Suprapubic skin (tissue), 4 donors: ENCODE data around the gene GH1. TPM values are rescaled to one million over a fixed set of nuclear protein-coding genes. Genes with fewer than 3 reads are reported as not detected.

Experiments used
- DNase-seq, 2 donors: peaks; one replicate each; pipeline ENCODE4 v3.0.0-alpha.2; 2019; ENCODE audit warnings: low spot score in 2 of 2
- H3K27ac ChIP-seq: fragments of 200-600 bp; sonication (generic); one replicate; pipeline ENCODE4 v1.5.1; 2019
- H3K27me3 ChIP-seq: fragments of 200-600 bp; sonication (generic); one replicate; pipeline ENCODE4 v1.5.1; 2019
- H3K36me3 ChIP-seq: fragments of 200-600 bp; sonication (generic); one replicate; pipeline ENCODE4 v1.5.1; 2019
- H3K4me1 ChIP-seq: fragments of 200-600 bp; sonication (generic); one replicate; pipeline ENCODE4 v1.5.1; 2019
- H3K4me3 ChIP-seq: fragments of 200-600 bp; sonication (generic); one replicate; pipeline ENCODE4 v1.5.1; 2019; ENCODE audit warnings: mild to moderate bottlenecking
- H3K9me3 ChIP-seq: fragments of 200-600 bp; sonication (generic); one replicate; pipeline ENCODE4 v1.5.1; 2019
- EP300 ChIP-seq: sonication (generic); formaldehyde crosslinking; IDR thresholded peaks from one replicate; pipeline ENCODE4 v1.6.1; 2017; ENCODE audit warnings: antibody characterized with exemption
- POLR2A ChIP-seq, 2 donors: fragments of 450-650 bp; IDR thresholded peaks; one replicate each; pipeline ENCODE4 v1.6.1; 2017; ENCODE audit warnings: antibody characterized with exemption in 2 of 2, mild to moderate bottlenecking in 2 of 2, moderate library complexity in 2 of 2
- POLR2AphosphoS5 ChIP-seq, 3 donors: sonication (generic); formaldehyde crosslinking; IDR thresholded peaks; one replicate each; pipeline ENCODE4 v1.6.1; 2017; ENCODE audit warnings: antibody characterized with exemption in 3 of 3
- WGBS: methylation state at CpG from one replicate; pipeline ENCODE4 v1.1.5; 2018; 5-methylcytosine and 5-hydroxymethylcytosine counted together
- total RNA-seq, 4 donors: library from RNA; depleted of rRNA; stranded (reverse); fragments of >200 nt; gene quantifications; one replicate each; pipeline ENCODE4 v1.1.0, GENCODE V29; 2016
- TF ChIP-seq, protein P1 (sequence below), 2 donors: fragments of 200-600 bp in 1 of 2; fragments of 450-650 bp in 1 of 2; sonication (generic) in 1 of 2; IDR thresholded peaks; one replicate each; pipeline ENCODE4 v1.5.1; 2016 to 2019; ENCODE audit warnings: antibody characterized with exemption in 2 of 2, mild to moderate bottlenecking in 1 of 2, moderate library complexity in 1 of 2

The GH1 gene
- total RNA-seq, 4 donors from 2014 or later = not detected

DNA sequence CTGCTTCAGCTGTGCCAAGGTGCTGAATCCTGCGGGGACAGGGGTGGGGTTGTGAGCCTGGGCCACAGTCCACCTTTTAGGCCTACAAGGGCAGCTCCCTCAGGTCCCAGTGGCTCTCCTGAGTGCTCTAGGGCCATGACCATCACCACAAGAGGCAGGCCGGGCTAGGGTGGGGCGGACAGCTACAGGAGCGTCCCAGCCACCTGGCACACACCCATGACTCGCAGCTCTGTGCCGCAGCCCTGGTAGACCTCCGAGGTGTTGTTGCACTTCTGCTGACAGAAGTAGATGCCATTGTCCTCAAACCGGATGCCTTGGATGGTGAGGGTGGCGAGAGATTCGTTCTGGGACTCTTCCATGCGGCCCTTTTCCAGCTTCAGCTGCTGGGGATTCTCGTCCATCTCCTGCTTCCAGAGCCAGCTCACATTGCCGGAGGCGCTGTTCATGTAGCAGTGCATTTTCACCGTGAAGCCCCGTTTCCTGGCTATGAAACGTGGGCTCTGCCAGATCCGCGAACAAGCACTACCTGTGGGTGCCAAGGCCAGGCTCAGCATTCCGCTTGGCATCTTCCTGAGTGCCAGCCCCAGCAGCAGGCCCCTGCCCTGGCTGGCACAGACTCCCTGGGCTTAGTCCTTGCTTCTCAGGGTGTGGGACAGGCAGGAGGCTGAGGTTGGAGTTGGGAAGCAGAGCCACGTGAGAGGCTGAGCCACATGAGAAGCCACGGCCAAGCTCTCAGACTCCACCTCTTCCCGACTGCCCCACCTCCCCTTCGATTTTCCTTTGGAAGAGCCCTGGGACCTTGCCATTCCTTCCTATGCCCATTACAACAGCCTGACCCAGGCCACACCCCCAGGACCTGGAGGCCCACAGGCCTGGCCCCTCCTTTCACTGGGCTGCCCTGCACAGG is 11.5 kb upstream of the GH1 start:
- peak in 1 of 2 donors; percentile 78 for DNase-seq
- WGBS = 47% methylated on average over 3 of the region's 24 CpGs
- peak overlapping the region; percentile 8 for H3K4me3 ChIP-seq
- H3K36me3 ChIP-seq = no peaks in the 10 kb centered on the region
- H3K27me3 ChIP-seq = no peaks in the 10 kb centered on the region
- H3K4me1 ChIP-seq = peaks cover 20% of the 10 kb centered on the region
- no peaks in the 10 kb centered on the region for H3K9me3 ChIP-seq
- TF ChIP-seq EP300 (no peak), POLR2AphosphoS5 (IDR thresholded peaks at IDR 0.05) (no peak), POLR2A (IDR thresholded peaks at IDR 0.05) (no peak)
- TF ChIP-seq, protein P1, sequence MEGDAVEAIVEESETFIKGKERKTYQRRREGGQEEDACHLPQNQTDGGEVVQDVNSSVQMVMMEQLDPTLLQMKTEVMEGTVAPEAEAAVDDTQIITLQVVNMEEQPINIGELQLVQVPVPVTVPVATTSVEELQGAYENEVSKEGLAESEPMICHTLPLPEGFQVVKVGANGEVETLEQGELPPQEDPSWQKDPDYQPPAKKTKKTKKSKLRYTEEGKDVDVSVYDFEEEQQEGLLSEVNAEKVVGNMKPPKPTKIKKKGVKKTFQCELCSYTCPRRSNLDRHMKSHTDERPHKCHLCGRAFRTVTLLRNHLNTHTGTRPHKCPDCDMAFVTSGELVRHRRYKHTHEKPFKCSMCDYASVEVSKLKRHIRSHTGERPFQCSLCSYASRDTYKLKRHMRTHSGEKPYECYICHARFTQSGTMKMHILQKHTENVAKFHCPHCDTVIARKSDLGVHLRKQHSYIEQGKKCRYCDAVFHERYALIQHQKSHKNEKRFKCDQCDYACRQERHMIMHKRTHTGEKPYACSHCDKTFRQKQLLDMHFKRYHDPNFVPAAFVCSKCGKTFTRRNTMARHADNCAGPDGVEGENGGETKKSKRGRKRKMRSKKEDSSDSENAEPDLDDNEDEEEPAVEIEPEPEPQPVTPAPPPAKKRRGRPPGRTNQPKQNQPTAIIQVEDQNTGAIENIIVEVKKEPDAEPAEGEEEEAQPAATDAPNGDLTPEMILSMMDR (IDR thresholded peaks at IDR 0.05) = no peak
- H3K27ac ChIP-seq = peak overlapping the region; percentile 19

DNA sequence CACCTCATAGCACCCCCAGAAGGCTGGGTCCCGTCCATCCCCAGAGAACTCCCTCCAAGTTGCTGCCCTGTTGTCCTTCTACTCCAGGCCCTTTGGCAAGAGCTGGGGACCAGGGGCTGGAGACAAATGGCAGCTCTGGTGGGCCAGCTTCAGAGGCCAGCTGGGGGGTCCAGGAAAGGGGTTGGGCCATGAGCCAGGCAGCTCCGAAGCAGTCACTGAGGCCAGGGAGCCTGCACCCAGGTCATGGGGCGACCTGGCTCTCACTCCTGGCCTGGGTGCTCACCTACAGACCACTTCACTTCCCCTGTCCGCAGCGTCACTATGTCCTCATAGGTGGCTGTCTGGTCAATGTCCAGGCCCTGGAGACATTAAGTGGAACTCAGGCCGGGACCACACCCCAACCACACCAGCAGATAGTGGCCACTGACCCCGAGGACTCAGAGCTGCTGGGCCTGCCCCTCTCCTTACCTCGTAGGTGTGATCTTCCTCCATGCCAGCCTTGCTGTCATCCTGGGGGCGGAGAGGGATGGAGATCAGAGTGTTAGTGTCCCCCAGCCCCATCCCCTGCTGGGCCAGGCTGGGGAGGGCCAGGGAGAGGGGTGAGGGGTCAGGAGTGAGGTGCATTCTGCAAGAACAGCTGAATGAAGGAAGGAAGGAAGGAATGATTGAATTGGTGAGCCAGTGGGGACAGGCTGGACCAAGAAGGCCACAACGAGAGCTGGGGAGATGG is 10.5 kb upstream of the GH1 start:
- no peak for DNase-seq
- Histone ChIP-seq H3K27ac (no peak overlapping the region), H3K9me3 (no peaks in the 10 kb centered on the region), H3K4me3 (no peak overlapping the region), H3K36me3 (no peaks in the 10 kb centered on the region), H3K4me1 (peaks cover 20% of the 10 kb centered on the region), H3K27me3 (no peaks in the 10 kb centered on the region)
- no peak for TF ChIP-seq POLR2AphosphoS5 (IDR thresholded peaks at IDR 0.05)
- TF ChIP-seq POLR2A (IDR thresholded peaks at IDR 0.05) = no peak
- TF ChIP-seq EP300 = no peak
- TF ChIP-seq, protein P1 (IDR thresholded peaks at IDR 0.05) = no peak
- 98% methylated on average over 9 of the region's 10 CpGs for whole genome bisulfite sequencing

DNA sequence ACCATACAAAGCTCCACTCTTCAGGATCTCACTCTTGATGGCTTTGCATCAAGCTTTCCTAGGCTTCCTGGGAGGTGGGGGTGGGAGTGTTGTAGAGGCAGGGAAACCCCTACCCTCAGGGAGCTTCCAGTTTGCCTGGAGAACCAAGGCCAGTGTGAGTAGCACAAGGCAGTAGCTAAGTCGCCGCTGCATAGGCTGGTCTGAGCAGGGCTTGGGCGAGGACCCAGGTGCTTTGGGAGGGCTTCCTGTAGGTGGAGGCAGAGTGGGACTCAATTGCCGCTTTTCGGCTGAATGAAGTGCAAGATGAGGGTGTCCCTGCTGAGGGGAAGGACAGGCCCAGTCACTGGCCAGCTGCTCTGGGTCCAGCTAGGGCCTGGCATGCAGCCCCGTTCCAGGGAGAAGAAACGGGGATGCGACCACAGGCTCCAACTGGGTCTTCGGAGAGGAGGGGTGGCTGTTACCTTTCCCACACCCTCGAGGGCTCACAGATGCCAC is 9.6 kb upstream of the GH1 start:
- WGBS = 100% methylated on average over 6 of the region's 10 CpGs

DNA sequence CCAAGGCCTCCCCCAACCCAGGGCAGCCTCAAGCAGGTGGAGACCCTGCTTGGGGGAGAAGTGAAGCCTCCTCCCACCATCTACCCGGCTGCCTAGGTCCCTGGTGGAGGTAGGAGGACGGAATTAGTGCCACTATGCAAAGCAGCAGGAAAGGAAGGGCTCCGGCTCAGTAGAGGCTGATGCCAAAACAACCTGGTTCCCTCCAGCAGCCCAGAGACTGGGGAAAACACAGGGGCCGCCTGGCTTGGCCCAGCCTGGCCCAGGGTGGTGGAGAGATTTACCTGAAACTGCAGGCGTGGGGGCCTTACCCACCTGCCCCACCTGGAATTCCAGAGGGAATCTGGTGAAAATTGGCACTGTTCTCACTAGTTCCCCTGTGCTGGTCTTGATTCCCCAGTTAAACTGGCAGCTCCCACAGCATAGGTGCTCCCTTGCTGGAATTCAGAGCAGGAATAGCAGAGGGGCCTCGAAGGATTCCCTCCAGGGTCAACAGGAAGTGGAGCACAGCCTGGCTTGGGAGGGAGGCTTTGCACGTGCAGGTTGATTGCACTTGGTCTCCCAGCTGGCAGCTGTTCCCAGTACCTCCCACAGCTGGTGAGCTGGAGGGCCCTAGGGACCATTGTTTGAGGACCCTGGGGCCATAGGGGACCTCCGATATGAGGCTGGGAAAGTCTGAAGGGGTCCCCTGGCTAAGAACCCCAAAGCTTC is 9.0 kb upstream of the GH1 start:
- Histone ChIP-seq H3K27me3 (no peaks in the 10 kb centered on the region), H3K4me3 (no peak overlapping the region), H3K4me1 (peaks cover 20% of the 10 kb centered on the region), H3K27ac (no peak overlapping the region), H3K36me3 (no peaks in the 10 kb centered on the region), H3K9me3 (no peaks in the 10 kb centered on the region)
- DNase-seq = no peak
- WGBS = 66% methylated on average over 8 of the region's 8 CpGs
- TF ChIP-seq POLR2A (IDR thresholded peaks at IDR 0.05) = no peak
- TF ChIP-seq, protein P1 (IDR thresholded peaks at IDR 0.05) = no peak
- no peak for TF ChIP-seq EP300
- TF ChIP-seq POLR2AphosphoS5 (IDR thresholded peaks at IDR 0.05) = no peak

More for the DNA sequence above, 9.6 kb upstream of the GH1 start:
- Histone ChIP-seq H3K36me3 (no peaks in the 10 kb centered on the region), H3K4me3 (no peak overlapping the region), H3K4me1 (peaks cover 20% of the 10 kb centered on the region), H3K27ac (no peak overlapping the region), H3K9me3 (no peaks in the 10 kb centered on the region), H3K27me3 (no peaks in the 10 kb centered on the region)
- no peak for DNase-seq
- TF ChIP-seq EP300 = no peak

DNA sequence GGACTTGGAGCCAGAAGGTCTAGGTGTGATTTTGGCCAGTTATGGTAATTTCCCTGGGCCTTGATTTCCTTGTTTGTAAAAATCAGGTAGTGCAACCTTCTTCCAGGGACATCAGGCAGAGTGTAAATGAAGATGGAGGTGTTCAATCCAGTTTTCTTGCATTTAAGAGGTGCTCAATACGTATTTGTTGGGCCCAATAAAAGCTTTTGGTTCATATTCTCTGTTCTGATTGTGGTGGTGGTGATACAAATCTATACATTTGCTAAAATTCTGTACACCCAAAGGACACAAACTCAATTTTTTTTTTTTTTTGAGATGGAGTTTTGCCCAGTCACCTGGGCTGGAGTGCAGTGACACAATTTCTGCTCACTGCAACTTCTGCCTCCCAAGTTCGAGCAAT is 7.5 kb upstream of the GH1 start:
- H3K4me3 ChIP-seq = no peak overlapping the region
- 93% methylated on average over 2 of the region's 2 CpGs for whole genome bisulfite sequencing
- TF ChIP-seq EP300 (no peak), POLR2AphosphoS5 (IDR thresholded peaks at IDR 0.05) (no peak), POLR2A (IDR thresholded peaks at IDR 0.05) (no peak)
- TF ChIP-seq, protein P1 (IDR thresholded peaks at IDR 0.05) = no peak

More for the DNA sequence above, 7.5 kb upstream of the GH1 start:
- Histone ChIP-seq H3K27ac (no peak overlapping the region), H3K4me1 (peaks cover 15% of the 10 kb centered on the region), H3K27me3 (no peaks in the 10 kb centered on the region), H3K36me3 (no peaks in the 10 kb centered on the region), H3K9me3 (no peaks in the 10 kb centered on the region)
- DNase-seq = no peak
